CMK (cell line): ENCODE data around the gene RETN.
A peak's percentile ranks its signal among the peaks of the same experiment; 100 is the strongest.
"Not testable (repeated sequence)": the region's sequence is repeated elsewhere in the genome, so short reads cannot be mapped to it uniquely, and the experiment has no call there.

Experiments used
- DNase-seq: peaks from one replicate; pipeline ENCODE4 v3.0.0-alpha.2; 2010; ENCODE audit warnings: low read depth

RETN gene

GRCh38 chr19:7637374-7638256, 31.2 kb upstream of the RETN start:
- DNase-seq = peak; percentile 74

GRCh38 chr19:7638802-7639465, 29.9 kb upstream of the RETN start:
- no peak for DNase-seq

GRCh38 chr19:7639863-7640348, 28.9 kb upstream of the RETN start:
- DNase-seq = no peak

- no peak for DNase-seq
Observed at GRCh38 chr19:7640803-7641202, 28.0 kb upstream of the RETN start.

GRCh38 chr19:7641290-7642276, 27.3 kb upstream of the RETN start:
- DNase-seq = no peak

GRCh38 chr19:7642295-7643030, 26.4 kb upstream of the RETN start:
- no peak for DNase-seq

GRCh38 chr19:7643031-7643415, 25.8 kb upstream of the RETN start:
- DNase-seq = no peak

- not testable (repeated sequence) for DNase-seq
Observed at GRCh38 chr19:7643629-7644549, 25.0 kb upstream of the RETN start.

- no peak for DNase-seq
Observed at GRCh38 chr19:7644550-7644877, 24.3 kb upstream of the RETN start.

- DNase-seq = no peak
Observed at GRCh38 chr19:7645163-7645562, 23.7 kb upstream of the RETN start.

GRCh38 chr19:7645656-7646425, 23.0 kb upstream of the RETN start:
- no peak for DNase-seq

- DNase-seq = no peak
Observed at GRCh38 chr19:7646426-7646700, 22.5 kb upstream of the RETN start.

GRCh38 chr19:7647156-7647555, 21.7 kb upstream of the RETN start:
- no peak for DNase-seq

GRCh38 chr19:7648265-7649014, 20.4 kb upstream of the RETN start:
- no peak for DNase-seq

GRCh38 chr19:7650148-7650547, 18.7 kb upstream of the RETN start:
- no peak for DNase-seq

GRCh38 chr19:7652061-7652641, 16.7 kb upstream of the RETN start:
- peak; percentile 65 for DNase-seq

GRCh38 chr19:7654401-7654800, 14.4 kb upstream of the RETN start:
- DNase-seq = no peak

GRCh38 chr19:7655581-7655980, 13.3 kb upstream of the RETN start:
- no peak for DNase-seq
